A549 (cell line): ENCODE measurements around the gene AR.

Experiments
- CEBPB ChIP-seq, 2 experiments: fragments of >200 bp in 1 of 2; sonication (Bioruptor Twin) in 1 of 2; formaldehyde crosslinking in 1 of 2; IDR thresholded peaks; 2 replicates each; pipeline ENCODE4 v1.6.1; 2012 to 2016
- CTCF ChIP-seq: fragments of >200 bp; sonication (Bioruptor Twin); formaldehyde crosslinking; IDR thresholded peaks from 3 replicates; pipeline ENCODE4 v1.5.1; 2016

- no peak for TF ChIP-seq CTCF
- no peak for TF ChIP-seq CEBPB (IDR thresholded peaks at IDR 0.05)
These were observed 205.7 kb downstream of the AR start for GRCh38 chrX:67749536-67749935.
